Stimulated activated CD8-positive, alpha-beta memory T cell treated with anti-CD3 and anti-CD28 coated beads, Interleukin-7, amount 100 ng/mL, for 1 hour (primary cell): ENCODE measurements around the gene DCTN2.
"Not testable (repeated sequence)": the region's sequence is repeated elsewhere in the genome, so short reads cannot be mapped to it uniquely, and the experiment has no call there.

ENCODE experiments used
- DNase-seq, 2 donors: peaks; one replicate each; pipeline ENCODE4 v3.0.0-alpha.2; 2020; ENCODE audit warnings: low read depth in 2 of 2

DCTN2 gene

GRCh38 chr12:57515408-57515933 is 31.5 kb downstream of the DCTN2 start:
- DNase-seq = no peak

GRCh38 chr12:57514720-57515407 is 32.1 kb downstream of the DCTN2 start:
- DNase-seq = no peak

DNA sequence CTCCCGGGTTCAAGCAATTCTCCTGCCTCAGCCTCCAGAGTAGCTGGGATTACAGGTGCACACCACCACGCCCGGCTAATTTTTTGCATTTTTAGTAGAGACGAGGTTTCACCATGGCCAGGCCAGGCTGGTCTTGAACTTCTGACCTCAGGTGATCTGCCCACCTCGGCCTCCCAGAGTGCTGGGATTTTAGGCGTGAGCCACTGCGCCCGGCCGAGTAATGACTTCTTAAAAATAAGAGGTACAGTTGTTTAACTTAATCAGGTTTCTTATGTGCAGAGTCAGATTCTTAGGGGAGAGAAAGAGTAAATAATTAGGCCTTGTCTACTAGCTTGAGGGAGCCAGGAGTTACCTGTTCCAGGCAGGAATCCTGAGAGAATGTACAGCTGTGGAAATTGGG is 32.7 kb downstream of the DCTN2 start:
- not testable (repeated sequence) for DNase-seq

DNA sequence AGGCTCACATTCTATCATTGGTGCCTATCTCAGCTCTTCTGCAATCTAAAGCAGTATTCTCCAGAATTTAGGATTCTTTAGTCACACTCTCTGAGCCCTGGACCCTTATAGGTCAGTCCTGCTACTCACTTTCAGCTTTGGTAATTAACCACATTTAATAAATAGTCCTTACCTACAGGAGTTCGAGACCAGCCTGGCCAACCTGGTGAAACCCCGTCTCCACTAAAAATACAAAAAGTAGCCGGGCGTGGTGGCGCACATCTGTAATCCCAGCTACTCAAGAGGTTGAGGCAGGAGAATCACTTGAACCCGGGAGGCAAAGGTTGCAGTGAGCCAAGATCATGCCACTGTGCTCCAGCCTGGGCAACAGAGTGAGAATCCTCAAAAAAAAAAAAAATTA is 33.3 kb downstream of the DCTN2 start:
- not testable (repeated sequence) for DNase-seq

GRCh38 chr12:57513266-57513665 is 33.7 kb downstream of the DCTN2 start:
- DNase-seq = no peak

DNA sequence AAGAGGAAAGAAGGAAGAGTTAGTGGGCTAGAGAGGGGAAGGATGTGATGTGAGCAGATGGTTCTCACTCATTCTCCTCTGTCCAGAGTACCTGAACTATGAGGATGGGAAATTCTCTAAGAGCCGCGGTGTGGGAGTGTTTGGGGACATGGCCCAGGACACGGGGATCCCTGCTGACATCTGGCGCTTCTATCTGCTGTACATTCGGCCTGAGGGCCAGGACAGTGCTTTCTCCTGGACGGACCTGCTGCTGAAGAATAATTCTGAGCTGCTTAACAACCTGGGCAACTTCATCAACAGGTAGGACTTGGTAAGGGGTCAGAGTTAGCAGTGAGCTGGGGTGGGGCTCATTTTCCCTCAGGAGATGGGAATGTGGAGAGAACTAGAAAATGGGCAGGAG is 34.3 kb downstream of the DCTN2 start:
- no peak for DNase-seq

GRCh38 chr12:57511588-57512325 is 35.2 kb downstream of the DCTN2 start:
- DNase-seq = no peak

- no peak for DNase-seq
These were observed 35.8 kb downstream of the DCTN2 start for GRCh38 chr12:57511161-57511560.

- DNase-seq = not testable (repeated sequence)
These were observed 39.2 kb downstream of the DCTN2 start for GRCh38 chr12:57507796-57508195.

- not testable (repeated sequence) for DNase-seq
These were observed 40.5 kb downstream of the DCTN2 start for GRCh38 chr12:57506541-57506940.

- DNase-seq = not testable (repeated sequence)
These were observed 44.6 kb downstream of the DCTN2 start for GRCh38 chr12:57502311-57502969.

GRCh38 chr12:57500213-57500612 is 46.8 kb downstream of the DCTN2 start:
- DNase-seq = no peak

GRCh38 chr12:57498571-57498970 is 48.4 kb downstream of the DCTN2 start:
- no peak for DNase-seq

- no peak for DNase-seq
These were observed 48.9 kb downstream of the DCTN2 start for GRCh38 chr12:57498132-57498502.

DNA sequence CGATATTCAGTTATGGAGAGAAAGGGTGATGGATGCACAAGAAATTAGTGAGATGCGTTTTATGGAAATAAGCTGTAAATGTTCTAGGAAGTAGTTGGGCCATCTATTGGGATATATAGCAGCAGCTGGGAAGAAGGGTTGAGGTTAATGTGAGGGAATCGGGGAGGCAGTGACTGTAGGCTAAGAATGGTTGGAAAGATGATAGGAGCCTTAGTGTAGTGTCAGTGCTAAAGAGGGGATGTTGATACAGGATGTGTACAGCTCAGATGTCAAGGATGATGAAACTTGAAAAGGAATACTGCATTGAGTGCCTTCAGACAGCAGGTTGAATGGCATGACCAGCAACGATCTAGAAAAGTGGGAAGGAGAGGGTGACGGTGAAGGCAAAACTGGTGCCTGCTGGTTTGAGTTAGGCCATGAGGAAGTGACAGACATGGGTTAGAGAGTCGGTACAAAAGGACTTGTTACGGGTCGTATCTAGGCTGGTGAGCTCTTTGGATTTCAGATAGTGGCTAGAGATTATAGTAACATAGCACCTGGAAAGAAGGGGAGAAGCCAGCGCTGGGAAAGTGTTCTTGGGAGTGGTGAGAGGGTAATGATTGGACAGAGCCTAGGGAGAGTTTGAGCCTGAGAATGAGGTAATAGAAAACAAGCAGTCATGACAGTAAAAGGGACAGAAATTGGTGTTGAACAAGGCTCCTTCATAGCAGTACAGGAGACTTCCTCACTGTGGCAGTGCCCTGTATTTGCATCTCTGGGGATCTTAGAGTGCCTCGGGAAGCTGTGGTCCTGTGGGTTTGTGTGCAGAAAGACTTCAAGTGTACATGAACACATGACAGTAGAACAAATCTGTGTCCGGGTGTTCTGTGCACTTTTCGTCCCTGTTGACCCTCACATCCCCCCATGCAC is 49.5 kb downstream of the DCTN2 start:
- no peak for DNase-seq

GRCh38 chr12:57496822-57497221 is 50.2 kb downstream of the DCTN2 start:
- no peak for DNase-seq

DNA sequence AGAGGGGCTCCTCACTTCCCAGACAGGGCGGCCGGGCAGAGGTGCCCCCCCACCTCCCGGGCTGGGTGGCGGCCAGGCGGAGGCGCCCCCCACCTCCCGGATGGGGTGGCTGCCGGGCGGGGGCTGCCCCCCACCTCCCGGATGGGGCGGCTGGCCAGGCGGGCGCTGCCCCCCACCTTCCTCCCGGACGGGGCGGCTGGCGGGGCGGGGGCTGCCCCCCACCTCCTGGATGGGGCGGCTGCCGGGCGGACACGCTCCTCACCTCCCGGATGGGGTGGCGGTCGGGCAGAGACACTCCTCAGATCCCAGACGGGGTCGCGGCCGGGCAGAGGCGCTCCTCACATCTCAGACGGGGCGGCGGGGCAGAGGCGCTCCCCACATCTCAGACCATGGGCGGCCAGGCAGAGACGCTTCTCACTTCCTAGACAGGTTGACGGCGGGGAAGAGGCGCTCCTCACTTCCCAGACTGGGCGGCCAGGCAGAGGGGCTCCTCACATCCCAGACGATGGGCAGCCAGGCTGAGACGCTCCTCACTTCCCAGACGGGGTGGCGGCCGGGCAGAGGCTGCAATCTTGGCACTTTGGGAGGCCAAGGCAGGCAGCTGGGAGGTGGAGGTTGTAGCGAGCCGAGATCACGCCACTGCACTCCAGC is 51.8 kb downstream of the DCTN2 start:
- DNase-seq = not testable (repeated sequence)

GRCh38 chr12:57491393-57492280 is 55.4 kb downstream of the DCTN2 start:
- no peak for DNase-seq

DNA sequence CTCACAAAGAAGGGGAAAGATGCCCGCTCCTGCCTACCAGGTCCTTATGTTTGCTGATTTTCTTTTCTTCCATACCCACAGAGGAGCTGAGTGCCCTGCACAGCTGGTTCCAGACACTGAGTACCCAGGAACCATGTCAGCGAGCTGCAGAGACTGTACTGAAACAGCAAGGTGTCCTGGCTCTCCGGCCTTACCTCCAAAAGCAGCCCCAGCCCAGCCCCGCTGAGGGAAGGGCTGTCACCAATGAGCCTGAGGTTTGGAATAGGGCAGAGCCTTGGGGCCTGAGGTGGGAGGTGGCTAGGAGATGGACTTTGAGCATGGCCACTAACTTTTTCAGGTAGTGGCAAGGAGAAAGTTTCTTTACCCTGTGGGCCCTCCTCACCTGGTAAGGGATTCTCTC is 56.9 kb downstream of the DCTN2 start:
- no peak for DNase-seq

DNA sequence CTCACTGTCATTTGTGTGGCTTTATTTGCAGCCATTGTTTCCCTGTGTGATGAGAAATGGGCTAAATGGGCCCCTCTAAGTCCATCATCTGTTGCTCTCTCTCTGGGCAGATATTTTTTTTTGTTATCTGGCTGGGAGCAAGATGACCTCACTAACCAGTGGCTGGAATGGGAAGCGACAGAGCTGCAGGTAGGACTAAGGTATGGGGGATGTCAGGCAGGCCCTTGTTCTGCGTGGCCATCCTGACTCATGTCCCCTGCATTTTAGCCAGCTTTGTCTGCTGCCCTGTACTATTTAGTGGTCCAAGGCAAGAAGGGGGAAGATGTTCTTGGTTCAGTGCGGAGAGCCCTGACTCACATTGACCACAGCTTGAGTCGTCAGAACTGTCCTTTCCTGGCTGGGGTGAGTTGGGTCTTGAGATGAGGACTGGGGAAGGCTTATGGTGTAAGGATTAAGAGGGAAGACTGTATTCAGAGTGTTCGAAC is 57.8 kb downstream of the DCTN2 start:
- DNase-seq = no peak
